Measurements from ENCODE around the gene INPP4A.

Gene INPP4A

GRCh38 chr2:98643496-98644100 is 198.9 kb downstream of the INPP4A start:
- DNase-seq (ENCODE audit: low spot score): no peak
